Neural progenitor cell (in vitro differentiated cells): ENCODE results near the gene NCOA1.

ENCODE experiments used
- EZH2 ChIP-seq: fragments of 200-600 bp; sonication (generic); IDR thresholded peaks from 2 replicates; pipeline ENCODE4 v1.6.1; 2017; ENCODE audit warnings: antibody characterized with exemption, mild to moderate bottlenecking, moderate library complexity
- EZH2phosphoT487 ChIP-seq: fragments of 200-600 bp; sonication (generic); IDR thresholded peaks from 2 replicates; pipeline ENCODE4 v1.6.1; 2017; ENCODE audit warnings: antibody characterized with exemption
- TF ChIP-seq, protein P1 (sequence below): fragments of 200-600 bp; sonication (generic); IDR thresholded peaks from 2 replicates; pipeline ENCODE4 v1.5.1; 2017; ENCODE audit warnings: antibody characterized with exemption, mild to moderate bottlenecking

DNA sequence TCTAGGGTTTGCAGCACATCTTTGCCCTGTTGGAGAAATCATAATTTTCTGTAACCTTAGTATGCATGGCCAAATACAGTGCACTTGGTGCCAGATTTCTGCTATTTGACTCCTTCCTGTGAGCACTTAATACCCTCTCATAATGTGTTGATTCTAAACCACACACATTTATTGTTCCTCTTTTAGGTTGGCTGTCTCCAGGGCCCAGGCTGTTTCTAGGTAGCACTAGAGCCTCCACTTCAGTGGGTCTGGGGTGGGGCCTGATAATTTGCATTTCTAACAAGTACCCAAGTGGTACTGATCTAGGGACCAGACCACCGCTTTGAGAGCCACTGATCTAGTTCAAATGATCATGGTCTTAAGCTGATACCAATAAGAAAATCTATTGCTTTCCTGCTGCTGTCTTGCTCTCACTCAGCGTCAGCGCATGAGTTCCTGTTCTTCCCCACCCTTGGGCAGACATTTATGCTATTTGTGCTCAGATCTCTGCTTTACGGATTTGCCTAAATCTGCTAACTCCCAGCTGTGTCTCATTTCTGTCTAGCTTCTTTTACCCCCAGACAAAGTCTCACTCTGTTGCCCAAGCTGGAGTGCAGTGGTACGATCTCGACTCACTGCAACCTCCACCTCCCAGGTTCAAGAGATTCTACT lies 294.7 kb downstream of the NCOA1 start:
- no peak for TF ChIP-seq EZH2
- TF ChIP-seq, protein P1, sequence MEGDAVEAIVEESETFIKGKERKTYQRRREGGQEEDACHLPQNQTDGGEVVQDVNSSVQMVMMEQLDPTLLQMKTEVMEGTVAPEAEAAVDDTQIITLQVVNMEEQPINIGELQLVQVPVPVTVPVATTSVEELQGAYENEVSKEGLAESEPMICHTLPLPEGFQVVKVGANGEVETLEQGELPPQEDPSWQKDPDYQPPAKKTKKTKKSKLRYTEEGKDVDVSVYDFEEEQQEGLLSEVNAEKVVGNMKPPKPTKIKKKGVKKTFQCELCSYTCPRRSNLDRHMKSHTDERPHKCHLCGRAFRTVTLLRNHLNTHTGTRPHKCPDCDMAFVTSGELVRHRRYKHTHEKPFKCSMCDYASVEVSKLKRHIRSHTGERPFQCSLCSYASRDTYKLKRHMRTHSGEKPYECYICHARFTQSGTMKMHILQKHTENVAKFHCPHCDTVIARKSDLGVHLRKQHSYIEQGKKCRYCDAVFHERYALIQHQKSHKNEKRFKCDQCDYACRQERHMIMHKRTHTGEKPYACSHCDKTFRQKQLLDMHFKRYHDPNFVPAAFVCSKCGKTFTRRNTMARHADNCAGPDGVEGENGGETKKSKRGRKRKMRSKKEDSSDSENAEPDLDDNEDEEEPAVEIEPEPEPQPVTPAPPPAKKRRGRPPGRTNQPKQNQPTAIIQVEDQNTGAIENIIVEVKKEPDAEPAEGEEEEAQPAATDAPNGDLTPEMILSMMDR: no peak
- TF ChIP-seq EZH2phosphoT487: no peak
